Stimulated activated naive CD8-positive, alpha-beta T cell treated with anti-CD3 and anti-CD28 coated beads, Interleukin-15, amount 100 ng/mL, for 72 hours (primary cell): Measurements from ENCODE around the gene SELENOO.

Experiments
- ATAC-seq: fragments of 150-1000 bp; cut with Tn5 transposase; 2 replicates; pipeline ENCODE4 v1.10.0; 2021; ENCODE audit warnings: mild to moderate bottlenecking, moderate library complexity
- DNase-seq, 2 donors: peaks; one replicate each; pipeline ENCODE4 v3.0.0; 2021 to 2022
- H3K27ac Mint-ChIP-seq, 2 donors: one replicate each; pipeline ENCODE4 v1.8.0; 2022; ENCODE audit warnings: mild to moderate bottlenecking in 2 of 2, mixed read lengths in 2 of 2, moderate library complexity in 2 of 2
- H3K27me3 Mint-ChIP-seq: one replicate; pipeline ENCODE4 v1.8.0; 2022; ENCODE audit warnings: mixed read lengths
- H3K4me1 Mint-ChIP-seq: one replicate; pipeline ENCODE4 v1.8.0; 2022; ENCODE audit warnings: mild to moderate bottlenecking, mixed read lengths
- H3K4me3 Mint-ChIP-seq, 2 donors: one replicate each; pipeline ENCODE4 v1.8.0; 2022; ENCODE audit warnings: mild to moderate bottlenecking in 2 of 2, mixed read lengths in 2 of 2, moderate library complexity in 1 of 2
- H3K9me3 Mint-ChIP-seq, 2 donors: one replicate each; pipeline ENCODE4 v1.8.0; 2022; ENCODE audit warnings: mixed read lengths in 2 of 2

SELENOO gene

DNA sequence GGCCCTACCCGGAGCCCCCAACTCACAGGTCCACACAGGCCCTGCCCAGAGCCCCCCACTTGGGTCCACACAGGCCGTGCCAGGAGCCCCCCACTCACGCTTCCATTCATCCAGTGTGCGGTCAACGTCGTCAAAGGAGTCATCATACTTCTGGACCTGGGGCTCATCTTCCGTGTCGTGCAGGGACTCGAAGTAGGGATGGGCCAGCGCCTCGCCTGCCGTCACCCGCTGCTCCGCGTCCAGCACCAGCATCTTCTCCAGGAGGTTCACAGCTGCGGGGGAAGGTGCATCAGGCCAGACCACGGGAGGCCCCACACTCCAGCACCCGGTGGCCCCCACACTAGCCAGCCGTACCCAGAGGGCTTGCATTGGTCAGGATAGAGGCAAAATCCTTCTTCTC lies 54.3 kb downstream of the SELENOO start:
- peaks cover 18% of the 10 kb centered on the region for H3K27me3 Mint-ChIP-seq
- H3K4me1 Mint-ChIP-seq: peaks cover 15% of the 10 kb centered on the region
- ATAC-seq (no peak), DNase-seq (no peak)
- no peak overlapping the region for H3K4me3 Mint-ChIP-seq
- no peak overlapping the region for H3K27ac Mint-ChIP-seq
- H3K9me3 Mint-ChIP-seq: no peaks in the 10 kb centered on the region

DNA sequence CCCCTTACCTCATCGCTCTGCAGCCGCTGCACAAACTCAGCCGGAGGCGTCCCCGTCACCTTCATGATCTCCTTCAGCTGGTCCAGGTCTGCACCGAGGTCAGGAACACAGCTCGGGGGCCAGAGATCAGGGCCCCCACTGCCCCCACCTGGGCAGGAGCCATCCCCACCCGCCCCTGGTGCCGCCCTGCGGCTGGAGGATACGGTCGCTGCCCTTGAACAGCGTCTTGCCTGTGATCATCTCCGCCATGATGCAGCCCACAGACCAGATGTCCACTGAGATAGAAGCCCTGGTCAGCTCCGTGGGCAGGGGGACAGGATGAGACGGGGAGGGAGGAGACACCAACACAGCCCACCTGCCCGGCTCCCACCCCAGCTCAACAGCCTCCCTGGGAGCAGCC lies 54.8 kb downstream of the SELENOO start:
- no peak overlapping the region for H3K27ac Mint-ChIP-seq
- H3K4me3 Mint-ChIP-seq: no peak overlapping the region
- DNase-seq (no peak), ATAC-seq (no peak)
- peaks cover 11% of the 10 kb centered on the region for H3K4me1 Mint-ChIP-seq
- H3K27me3 Mint-ChIP-seq: peaks cover 23% of the 10 kb centered on the region
- no peaks in the 10 kb centered on the region for H3K9me3 Mint-ChIP-seq

DNA sequence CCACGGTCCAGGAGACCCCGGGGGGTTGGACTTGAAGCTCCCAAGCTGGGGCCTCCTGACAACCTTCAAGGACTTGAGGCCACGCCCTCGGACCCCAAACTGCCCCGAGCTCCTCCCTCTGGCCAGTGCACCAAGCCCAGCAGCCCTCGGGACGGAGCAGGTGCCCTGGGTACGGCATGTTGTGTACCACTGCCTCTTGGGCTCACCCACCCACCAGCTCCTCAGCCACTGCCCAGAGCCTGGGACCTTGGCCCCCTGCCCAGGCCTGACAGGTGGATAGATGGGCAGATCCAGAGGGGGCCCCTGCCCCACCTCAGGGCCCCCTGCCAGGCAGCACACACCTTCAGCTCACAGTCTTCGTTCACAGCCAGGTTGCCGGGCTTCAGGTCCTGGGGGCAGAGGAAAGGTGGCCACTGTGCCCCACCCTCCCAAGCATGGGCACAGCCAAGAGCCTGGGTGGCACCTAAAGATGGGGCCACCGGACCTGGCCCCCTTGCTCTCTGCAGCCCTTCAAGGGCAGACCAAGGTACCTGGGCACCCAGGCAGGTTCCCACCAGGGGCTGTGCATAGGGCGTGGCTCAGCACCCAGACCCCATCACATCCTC lies 55.5 kb downstream of the SELENOO start:
- Mint-ChIP-seq H3K4me1 (peaks cover 11% of the 10 kb centered on the region), H3K4me3 (no peak overlapping the region), H3K9me3 (no peaks in the 10 kb centered on the region), H3K27ac (no peak overlapping the region), H3K27me3 (peaks cover 25% of the 10 kb centered on the region)
- DNase-seq: no peak
- no peak for ATAC-seq

DNA sequence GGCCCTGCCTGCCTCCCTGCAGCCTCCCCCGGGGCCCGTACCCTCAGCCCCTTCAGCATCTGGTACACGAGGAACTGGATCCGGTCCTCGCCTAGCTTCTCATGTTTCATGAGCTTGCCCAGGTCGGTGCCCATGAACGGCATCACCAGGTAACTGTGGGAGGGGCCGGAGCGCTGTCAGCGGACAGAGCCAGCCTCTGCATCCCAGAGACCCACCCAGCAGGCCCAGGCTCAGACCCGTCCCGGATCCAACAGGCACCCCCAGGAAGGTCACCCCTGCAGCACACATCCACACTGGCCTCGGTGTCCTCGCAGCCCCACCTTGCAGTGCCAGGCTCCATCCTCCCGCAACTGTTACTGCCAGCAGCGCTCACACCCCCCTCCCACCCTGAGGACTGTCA lies 56.2 kb downstream of the SELENOO start:
- no peak overlapping the region for H3K27ac Mint-ChIP-seq
- DNase-seq (no peak), ATAC-seq (no peak)
- peaks cover 29% of the 10 kb centered on the region for H3K27me3 Mint-ChIP-seq
- no peaks in the 10 kb centered on the region for H3K9me3 Mint-ChIP-seq
- H3K4me1 Mint-ChIP-seq: peaks cover 8% of the 10 kb centered on the region
- H3K4me3 Mint-ChIP-seq: no peak overlapping the region

DNA sequence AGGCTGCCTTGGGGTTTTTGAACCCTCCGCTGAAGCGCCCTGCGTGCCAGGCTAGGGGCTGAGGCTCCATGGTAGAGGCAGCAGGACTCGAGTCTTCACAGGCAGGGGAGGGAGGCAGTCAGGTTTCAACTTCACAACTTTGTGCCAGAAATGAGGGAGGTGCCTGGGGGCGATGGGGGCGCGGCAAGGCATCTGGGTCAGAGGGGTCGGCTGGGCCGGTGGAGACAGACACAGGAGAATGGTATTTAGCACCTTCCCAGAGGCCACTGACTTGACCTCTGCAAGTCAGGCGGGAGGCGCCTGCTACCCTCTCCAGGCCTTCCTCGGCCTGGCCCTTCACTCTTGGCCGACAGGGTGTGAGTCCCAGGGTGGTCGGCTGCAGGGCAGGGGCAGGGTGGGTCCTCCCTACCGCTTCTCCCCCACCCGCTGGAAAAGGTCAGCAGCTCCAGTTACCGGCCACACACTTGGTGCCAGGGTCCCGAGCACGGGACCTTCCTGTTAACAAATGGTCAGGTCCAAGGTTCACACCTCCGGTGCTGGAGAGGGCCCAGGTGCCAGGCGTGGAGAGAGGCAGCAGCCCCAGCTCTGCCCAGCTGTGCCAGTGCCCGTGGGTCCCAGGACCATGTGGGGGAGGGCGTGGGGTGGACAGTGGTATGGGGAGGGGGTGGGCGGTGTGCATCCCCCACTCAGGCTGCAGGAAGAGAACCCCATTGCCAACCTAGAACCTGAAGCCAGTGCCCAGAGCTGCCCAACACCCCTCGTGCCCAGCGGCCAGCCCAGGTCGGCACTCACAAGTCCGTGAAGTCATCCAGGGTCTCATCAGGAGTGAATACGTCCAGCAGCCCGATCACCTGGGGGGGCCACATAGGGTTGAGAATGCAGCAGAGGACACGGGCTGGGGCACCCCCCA lies 56.9 kb downstream of the SELENOO start:
- Mint-ChIP-seq H3K4me1 (peaks cover 10% of the 10 kb centered on the region), H3K27me3 (peaks cover 36% of the 10 kb centered on the region), H3K27ac (no peak overlapping the region), H3K4me3 (no peak overlapping the region), H3K9me3 (no peaks in the 10 kb centered on the region)
- ATAC-seq (no peak), DNase-seq (no peak)

DNA sequence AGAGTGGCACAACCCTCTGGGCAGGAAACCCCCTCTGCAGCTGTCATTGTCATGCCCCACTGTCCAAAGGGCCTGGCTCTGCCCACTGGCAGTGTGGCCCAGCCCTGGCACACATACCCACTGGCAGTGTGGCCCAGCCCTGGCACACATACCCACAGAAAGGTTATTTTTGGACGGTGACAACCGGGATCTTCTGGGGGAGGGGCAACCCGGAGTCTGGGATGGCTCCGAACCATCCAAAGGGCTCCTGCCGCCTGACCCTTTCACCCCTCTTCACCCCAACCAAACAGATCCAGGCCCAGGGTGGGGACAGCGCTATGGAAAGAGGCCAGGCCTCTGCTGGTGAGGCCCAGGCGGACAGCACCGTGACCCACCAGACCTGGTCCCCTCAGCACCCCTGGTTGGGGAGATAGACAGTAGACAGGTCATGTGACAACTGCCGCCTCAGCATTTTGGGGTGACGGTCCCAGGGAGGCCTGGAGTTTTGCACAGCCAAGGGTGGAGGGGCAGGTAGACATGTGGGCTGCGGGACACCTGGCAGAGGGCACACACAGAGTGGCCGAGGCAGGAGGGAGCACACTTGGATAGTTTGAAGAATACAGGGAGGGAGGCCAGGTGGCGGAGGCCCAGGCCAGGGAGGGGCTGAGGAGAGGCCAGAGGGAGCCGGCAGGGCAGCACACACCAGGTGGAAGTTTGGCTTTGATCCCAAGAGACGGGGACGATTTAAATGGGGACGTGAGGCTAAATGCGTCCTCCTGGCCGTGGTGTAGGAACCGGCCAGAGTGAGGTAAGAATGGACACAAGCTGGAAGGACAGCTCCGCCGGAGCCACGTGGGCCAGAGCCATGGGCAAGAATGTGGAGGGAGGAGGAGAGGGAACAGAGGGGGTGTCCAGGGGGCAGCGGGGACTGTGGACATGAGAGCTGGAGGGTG lies 57.8 kb downstream of the SELENOO start:
- DNase-seq (no peak), ATAC-seq (no peak)
- no peak overlapping the region for H3K4me3 Mint-ChIP-seq
- H3K27ac Mint-ChIP-seq: no peak overlapping the region
- H3K9me3 Mint-ChIP-seq: no peaks in the 10 kb centered on the region
- peaks cover 45% of the 10 kb centered on the region for H3K27me3 Mint-ChIP-seq
- peaks cover 15% of the 10 kb centered on the region for H3K4me1 Mint-ChIP-seq

DNA sequence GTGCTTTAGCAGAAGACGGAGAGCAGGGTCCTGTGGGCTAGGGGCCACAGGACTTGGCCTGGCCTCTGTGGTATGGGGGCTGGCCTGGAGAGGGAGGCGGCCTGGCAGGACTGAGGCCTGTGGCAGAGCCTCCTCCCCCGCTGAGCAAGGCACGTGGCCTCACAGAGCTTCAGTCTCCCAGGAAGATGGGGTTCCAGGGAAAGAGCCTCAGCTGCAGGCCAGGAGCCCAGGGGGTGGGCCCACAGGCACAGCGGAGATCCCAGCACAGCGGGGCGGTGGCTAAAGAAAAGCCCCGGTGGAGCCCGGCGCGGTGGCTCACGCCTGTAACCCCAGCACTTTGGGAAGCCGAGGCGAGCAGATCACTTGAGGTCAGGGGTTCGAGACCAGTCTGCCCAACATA lies 58.5 kb downstream of the SELENOO start:
- ATAC-seq (no peak), DNase-seq (no peak)
- Mint-ChIP-seq H3K27ac (no peak overlapping the region), H3K4me1 (peaks cover 15% of the 10 kb centered on the region), H3K9me3 (no peaks in the 10 kb centered on the region), H3K27me3 (peaks cover 52% of the 10 kb centered on the region), H3K4me3 (no peak overlapping the region)

DNA sequence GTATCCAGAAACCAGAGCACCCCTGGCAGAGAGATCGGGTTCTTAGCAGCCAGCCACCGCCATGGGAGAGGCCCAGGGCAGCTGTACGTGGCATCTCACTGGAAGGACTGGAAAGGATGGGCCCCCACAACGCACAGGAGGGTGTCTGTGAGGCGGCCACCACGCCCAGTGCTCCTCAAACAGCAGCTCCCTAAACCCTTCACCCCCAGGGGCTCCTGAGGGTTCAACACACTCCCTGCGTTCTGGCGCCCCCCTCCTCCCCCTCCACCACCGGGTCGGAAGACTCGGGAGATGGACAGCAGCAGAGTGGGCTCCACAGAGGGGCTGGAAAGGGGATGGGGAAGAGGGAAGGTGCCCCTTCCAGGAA lies 59.6 kb downstream of the SELENOO start:
- ATAC-seq (no peak), DNase-seq (no peak)
- Mint-ChIP-seq H3K9me3 (no peaks in the 10 kb centered on the region), H3K4me1 (peaks cover 15% of the 10 kb centered on the region), H3K4me3 (peak overlapping the region; percentile 22 to 65), H3K27ac (no peak overlapping the region), H3K27me3 (peaks cover 62% of the 10 kb centered on the region)

DNA sequence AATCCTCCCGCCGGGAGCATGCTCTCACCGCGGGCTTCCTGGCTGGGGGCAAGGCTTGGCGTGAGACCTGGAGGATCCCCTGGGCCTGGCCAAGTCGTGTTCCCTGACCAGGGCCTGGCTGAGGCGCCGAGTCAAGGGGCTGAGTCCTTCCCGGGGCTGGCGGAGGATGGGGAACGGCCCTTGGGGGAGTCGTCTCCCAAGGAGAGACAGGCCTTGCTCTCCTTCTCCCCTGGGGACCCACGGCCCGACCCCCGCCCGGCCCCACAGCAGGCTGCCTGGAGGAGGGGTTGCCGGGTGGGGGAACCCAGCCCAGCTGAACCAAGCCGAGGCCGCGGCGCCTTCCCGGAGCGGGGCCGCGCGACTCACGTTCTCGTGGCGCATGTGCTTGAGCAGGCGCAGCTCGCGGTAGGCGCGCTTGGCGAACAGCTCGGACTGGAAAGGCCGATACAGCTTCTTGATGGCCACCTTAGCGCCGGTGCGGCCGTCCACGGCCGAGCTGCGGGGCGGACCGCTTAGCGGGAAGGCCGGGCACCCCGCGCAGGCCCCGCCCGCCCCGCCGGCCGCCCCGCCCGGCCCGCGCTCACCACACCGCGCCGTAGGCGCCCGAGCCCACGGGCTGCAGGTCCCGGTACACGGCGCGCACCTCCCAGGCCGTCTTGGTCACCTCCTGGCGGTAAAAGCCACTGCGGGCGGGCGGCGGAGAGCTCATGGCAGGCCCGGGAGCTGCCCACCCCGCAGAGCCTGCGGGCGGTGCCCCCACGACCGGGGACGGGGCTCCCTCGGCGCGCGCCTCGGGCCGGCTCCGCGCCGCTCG lies 60.2 kb downstream of the SELENOO start:
- H3K27me3 Mint-ChIP-seq: peaks cover 63% of the 10 kb centered on the region
- H3K4me3 Mint-ChIP-seq: peak overlapping the region in 1 of 2 donors; percentile 65
- DNase-seq (peak in 1 of 2 donors; percentile 43), ATAC-seq (peak; percentile 48)
- no peak overlapping the region for H3K27ac Mint-ChIP-seq
- peaks cover 15% of the 10 kb centered on the region for H3K4me1 Mint-ChIP-seq
- no peaks in the 10 kb centered on the region for H3K9me3 Mint-ChIP-seq

DNA sequence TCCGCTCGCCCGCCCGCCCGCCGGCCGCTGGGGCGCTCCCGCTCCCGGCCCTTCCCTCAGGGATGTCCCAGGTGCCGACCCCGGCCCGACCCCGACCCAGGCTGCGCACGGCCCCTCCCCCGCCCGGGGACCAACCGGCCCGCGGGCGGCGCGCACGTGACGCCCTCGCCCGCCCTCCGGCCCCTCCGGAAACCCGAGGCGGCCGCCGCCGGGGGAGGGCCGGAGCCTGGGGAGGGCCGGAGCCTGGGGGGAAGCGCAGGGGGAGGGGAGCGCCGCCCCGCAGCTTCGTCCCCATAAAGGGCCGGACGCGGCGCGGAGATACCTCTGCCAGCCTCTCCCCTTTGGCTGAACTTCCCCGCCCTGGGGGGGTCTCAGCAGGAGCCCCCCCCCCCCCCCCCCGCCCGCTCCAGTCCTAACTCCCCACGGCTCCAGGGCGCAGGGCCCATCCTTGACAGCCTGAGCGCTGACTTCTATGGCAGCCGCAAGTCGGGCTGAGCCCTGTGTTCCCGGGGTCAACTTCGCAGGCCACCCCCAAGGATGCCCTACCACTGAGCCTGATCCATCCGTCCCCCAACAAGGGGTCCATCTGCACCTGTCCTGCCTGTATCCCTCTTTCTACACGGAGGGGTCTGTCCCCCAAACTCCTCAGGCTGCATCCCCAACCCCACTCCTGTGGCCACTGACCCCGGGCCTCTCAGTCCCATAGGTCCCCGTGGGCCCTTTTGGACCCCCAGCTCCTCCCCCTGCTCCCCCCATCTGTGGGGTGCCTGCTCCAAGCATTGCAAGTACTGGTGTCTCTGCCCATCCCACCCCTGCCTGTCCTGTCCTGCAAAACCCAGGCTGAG lies 61.0 kb downstream of the SELENOO start, which contains the start of gene MAPK12:
Gene MAPK12 (minus strand): TSS at position 69 of the 845 bp plus-strand sequence. CDS start 174 bp downstream, outside the sequence.
- DNase-seq (no peak), ATAC-seq (no peak)
- H3K4me3 Mint-ChIP-seq: peak within 1 kb of the TSS; percentile 70 to 73
- peak within 1 kb of the TSS in 1 of 2 donors; percentile 59 for H3K27ac Mint-ChIP-seq
- H3K9me3 Mint-ChIP-seq: no peaks in the 10 kb centered on the region
- H3K4me1 Mint-ChIP-seq: peaks cover 15% of the 10 kb centered on the region
- H3K27me3 Mint-ChIP-seq: peaks cover 63% of the 10 kb centered on the region

DNA sequence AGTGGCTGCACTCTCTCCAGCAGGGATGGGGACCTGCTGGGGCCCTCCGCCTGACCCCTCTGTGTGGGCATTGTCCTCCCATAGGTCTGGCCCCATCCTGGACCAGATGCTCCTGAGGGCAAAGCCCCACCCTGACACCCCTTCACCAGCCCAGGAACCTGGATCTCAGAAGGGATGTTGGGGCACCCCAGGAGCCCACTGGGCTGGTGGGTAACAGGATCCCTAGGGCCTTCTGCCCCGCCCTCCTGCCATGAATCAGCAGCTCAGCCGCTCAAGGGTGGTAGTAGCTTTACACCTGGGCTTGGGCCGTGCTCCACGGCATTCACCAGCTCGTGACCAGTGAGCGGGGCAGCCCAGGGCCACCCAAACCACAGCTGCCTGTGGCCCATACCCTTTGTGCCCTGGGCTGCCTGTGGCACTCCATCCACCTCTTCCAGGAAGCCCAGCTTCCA lies 61.7 kb downstream of the SELENOO start:
- peaks cover 63% of the 10 kb centered on the region for H3K27me3 Mint-ChIP-seq
- H3K4me1 Mint-ChIP-seq: peaks cover 15% of the 10 kb centered on the region
- ATAC-seq: peak; percentile 29
- peak overlapping the region in 1 of 2 donors; percentile 59 for H3K27ac Mint-ChIP-seq
- peak overlapping the region; percentile 70 to 73 for H3K4me3 Mint-ChIP-seq
- DNase-seq: no peak
- H3K9me3 Mint-ChIP-seq: no peaks in the 10 kb centered on the region

DNA sequence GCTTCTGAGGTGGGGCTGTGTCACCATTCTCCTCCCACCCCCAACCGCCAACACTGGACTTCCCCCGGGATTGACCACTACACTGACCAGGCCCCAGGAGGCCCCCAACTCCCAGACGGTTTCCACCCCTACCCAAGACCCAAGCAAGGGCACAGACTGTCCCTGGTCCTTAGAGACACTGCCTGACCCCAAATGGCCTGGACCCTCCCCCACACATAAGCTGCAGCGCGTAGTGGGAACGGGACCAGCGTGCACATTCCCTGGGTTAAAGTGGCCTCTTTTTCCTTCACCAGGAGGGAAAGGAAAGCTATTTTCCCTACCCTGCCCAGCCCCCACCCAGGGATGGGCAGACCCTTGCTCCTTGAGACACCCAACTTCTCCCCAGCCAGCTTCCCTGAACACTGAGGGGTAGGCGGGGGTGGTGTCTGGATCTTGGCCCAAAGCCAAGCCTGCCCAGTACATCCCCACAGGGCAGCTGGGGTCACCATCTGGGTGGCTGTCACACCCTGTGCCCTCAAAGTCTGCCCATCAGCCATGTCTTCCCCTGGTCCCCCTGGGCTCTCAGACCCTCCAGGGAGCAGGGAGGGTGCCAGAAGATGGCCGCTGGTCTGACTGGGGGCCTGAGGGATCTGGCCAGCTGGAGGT lies 62.3 kb downstream of the SELENOO start:
- ATAC-seq (no peak), DNase-seq (no peak)
- peaks cover 17% of the 10 kb centered on the region for H3K4me1 Mint-ChIP-seq
- no peaks in the 10 kb centered on the region for H3K9me3 Mint-ChIP-seq
- no peak overlapping the region for H3K27ac Mint-ChIP-seq
- no peak overlapping the region for H3K4me3 Mint-ChIP-seq
- peaks cover 65% of the 10 kb centered on the region for H3K27me3 Mint-ChIP-seq

DNA sequence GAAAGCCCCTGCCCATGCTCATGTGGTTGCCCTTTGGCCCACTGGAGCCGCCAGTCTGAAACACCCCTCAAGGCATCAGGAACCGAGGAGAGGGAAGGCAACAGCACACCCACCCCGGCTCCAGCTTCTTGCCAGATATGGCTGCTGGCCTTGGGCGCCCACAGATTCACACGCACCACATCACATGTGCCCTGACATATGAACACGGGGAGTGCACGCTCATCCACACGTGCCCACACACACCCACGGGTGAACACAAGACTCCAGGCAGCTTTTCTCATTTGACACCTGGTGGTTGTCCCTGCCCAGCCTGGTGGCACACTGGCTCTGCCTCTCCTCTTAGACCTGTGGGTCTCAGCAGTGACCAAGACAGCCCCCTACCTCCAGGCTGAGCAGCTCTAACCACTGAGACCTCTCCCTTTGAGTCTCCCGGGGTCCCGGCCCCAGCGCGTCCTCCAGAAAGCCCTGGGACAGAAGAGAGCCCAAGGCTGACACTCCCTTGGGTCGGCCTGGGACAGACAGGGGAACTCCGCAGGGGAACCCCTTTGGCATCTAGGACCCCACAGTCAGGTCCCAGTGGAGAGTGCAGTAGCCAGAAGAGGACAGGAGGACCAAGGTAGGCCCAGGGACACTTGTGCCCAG lies 63.4 kb downstream of the SELENOO start:
- Mint-ChIP-seq H3K4me1 (peaks cover 28% of the 10 kb centered on the region), H3K4me3 (no peak overlapping the region), H3K27ac (no peak overlapping the region), H3K9me3 (no peaks in the 10 kb centered on the region), H3K27me3 (peaks cover 67% of the 10 kb centered on the region)
- ATAC-seq (no peak), DNase-seq (no peak)
